IMR-90 (cell line): ENCODE measurements around the gene PIK3C3. TPM values are rescaled to one million over a fixed set of nuclear protein-coding genes. Genes with fewer than 3 reads are reported as not detected.

ENCODE experiments used
- ATAC-seq: fragments of 200-7000 bp; cut with Tn5 transposase; 2 replicates; pipeline ENCODE4 v1.9.1; 2020; ENCODE audit warnings: low read depth, mild to moderate bottlenecking, moderate library complexity
- BruUV-seq: library from RNA; stranded (reverse); fragments of 400-500 nt; replicated peaks from 2 replicates; lab custom pipeline; 2021; lab: Mats Ljungman, UMichigan
- CTCF ChIA-PET: fragments of 300-600 bp; formaldehyde crosslinking; extraction: SDS; loops from one replicate; lab custom pipeline; 2021; ENCODE audit warnings: antibody characterized with exemption; lab: Yijun Ruan, JAX
- POLR2A ChIA-PET: fragments of 300-600 bp; sonication (Branson Sonifier 250); formaldehyde crosslinking; loops from one replicate; lab custom pipeline; 2022; ENCODE audit warnings: antibody characterized with exemption; ENCODE audit not compliant: unreplicated experiment; lab: Charles Lee
- DNase-seq: peaks from one replicate; pipeline ENCODE4 v3.0.0; 2013
- H2AFZ ChIP-seq: replicated peaks from 2 replicates; pipeline ENCODE3; 2013; ENCODE audit warnings: low read length, mild to moderate bottlenecking; ENCODE audit not compliant: poor library complexity
- H2AK5ac ChIP-seq: 2 replicates; pipeline ENCODE4 v1.6.1; 2013; ENCODE audit warnings: low read depth, low read length, inconsistent platforms
- H2AK9ac ChIP-seq: replicated peaks from 2 replicates; pipeline ENCODE3; 2013; ENCODE audit warnings: mild to moderate bottlenecking, low read depth, low read length, moderate library complexity; ENCODE audit not compliant: poor library complexity
- H2BK120ac ChIP-seq: 2 replicates; pipeline ENCODE4 v1.6.1; 2013; ENCODE audit warnings: low read depth, low read length, inconsistent platforms
- H2BK15ac ChIP-seq: 3 replicates; pipeline ENCODE4 v1.6.1; 2013; ENCODE audit warnings: low read depth, low read length, inconsistent platforms
- H2BK20ac ChIP-seq: 2 replicates; pipeline ENCODE4 v1.6.1; 2013; ENCODE audit warnings: low read depth, mild to moderate bottlenecking, inconsistent platforms, low read length, moderate library complexity
- H2BK5ac ChIP-seq: 2 replicates; pipeline ENCODE4 v1.6.1; 2013; ENCODE audit warnings: mild to moderate bottlenecking, low read depth, low read length, inconsistent platforms; ENCODE audit not compliant: poor library complexity, severe bottlenecking
- H3K14ac ChIP-seq: replicated peaks from 2 replicates; pipeline ENCODE4 v1.6.1; 2013; ENCODE audit warnings: low read depth, low read length, inconsistent platforms
- H3K18ac ChIP-seq: 2 replicates; pipeline ENCODE4 v1.6.1; 2013; ENCODE audit warnings: low read depth, low read length, control low read depth
- H3K23ac ChIP-seq: 2 replicates; pipeline ENCODE4 v1.6.1; 2013; ENCODE audit warnings: low read depth, low read length, inconsistent platforms
- H3K27ac ChIP-seq: 2 replicates; pipeline ENCODE4 v1.5.1; 2013; ENCODE audit warnings: mild to moderate bottlenecking, control low read depth, low read length; ENCODE audit not compliant: insufficient read depth
- H3K27me3 ChIP-seq: 2 replicates; pipeline ENCODE4 v1.6.1; 2013; ENCODE audit warnings: low read length; ENCODE audit not compliant: control insufficient read depth, insufficient read depth
- H3K36me3 ChIP-seq: 2 replicates; pipeline ENCODE4 v1.6.1; 2013; ENCODE audit warnings: low read length, mixed read lengths; ENCODE audit not compliant: control insufficient read depth, insufficient read depth
- H3K4ac ChIP-seq: 2 replicates; pipeline ENCODE4 v1.6.1; 2013; ENCODE audit warnings: low read depth, low read length, inconsistent platforms
- H3K4me1 ChIP-seq: 2 replicates; pipeline ENCODE4 v1.6.1; 2013; ENCODE audit warnings: low read length, mixed read lengths; ENCODE audit not compliant: control insufficient read depth, insufficient read depth
- H3K4me2 ChIP-seq: 2 replicates; pipeline ENCODE4 v1.6.1; 2013; ENCODE audit warnings: low read depth, mild to moderate bottlenecking, control low read depth, low read length, moderate library complexity
- H3K4me3 ChIP-seq: 2 replicates; pipeline ENCODE4 v1.5.1; 2013; ENCODE audit warnings: low read depth, mild to moderate bottlenecking, control low read depth, low read length, moderate library complexity; ENCODE audit not compliant: insufficient read depth
- H3K56ac ChIP-seq: 2 replicates; pipeline ENCODE4 v1.6.1; 2013; ENCODE audit warnings: low read length, inconsistent platforms; ENCODE audit not compliant: insufficient read depth; ENCODE audit errors: extremely low read depth
- H3K79me1 ChIP-seq, 2 experiments: 2 replicates each; pipeline ENCODE4 v1.6.1; 2013; ENCODE audit warnings: low read length in 2 of 2, inconsistent platforms in 1 of 2, low read depth in 1 of 2
- H3K9ac ChIP-seq: 2 replicates; pipeline ENCODE4 v1.6.1; 2013; ENCODE audit warnings: low read depth, low read length, control low read depth
- H3K9me1 ChIP-seq: 2 replicates; pipeline ENCODE4 v1.6.1; 2013; ENCODE audit warnings: low read length, inconsistent platforms; ENCODE audit not compliant: insufficient read depth
- H3K9me3 ChIP-seq: 2 replicates; pipeline ENCODE4 v1.6.1; 2013; ENCODE audit warnings: low read length; ENCODE audit not compliant: control insufficient read depth, insufficient read depth
- H4K20me1 ChIP-seq: 2 replicates; pipeline ENCODE4 v1.6.1; 2013; ENCODE audit warnings: low read length, inconsistent platforms; ENCODE audit not compliant: insufficient read depth
- H4K5ac ChIP-seq: 2 replicates; pipeline ENCODE4 v1.6.1; 2013; ENCODE audit warnings: mild to moderate bottlenecking, low read depth, low read length, control low read depth
- H4K8ac ChIP-seq, 2 experiments: 2 replicates each; pipeline ENCODE4 v1.6.1; 2013; ENCODE audit warnings: low read depth in 2 of 2, low read length in 2 of 2, control low read depth in 1 of 2, inconsistent platforms in 1 of 2
- H4K91ac ChIP-seq: 2 replicates; pipeline ENCODE4 v1.6.1; 2013; ENCODE audit warnings: low read depth, low read length, inconsistent platforms; ENCODE audit not compliant: insufficient read depth
- CEBPB ChIP-seq: IDR thresholded peaks from 2 replicates; pipeline ENCODE4 v1.6.1; 2012; ENCODE audit warnings: low read depth, low read length, improper control_type of control experiment
- NFE2L2 ChIP-seq: fragments of 150-350 bp; IDR thresholded peaks from 2 replicates; pipeline ENCODE4 v1.6.1; 2016; ENCODE audit warnings: low read depth, mild to moderate bottlenecking, low read length
- POLR2A ChIP-seq: IDR thresholded peaks from 2 replicates; pipeline ENCODE4 v1.6.1; 2012; ENCODE audit warnings: mild to moderate bottlenecking, low read depth, low read length
- RAD21 ChIP-seq: IDR thresholded peaks from 2 replicates; pipeline ENCODE4 v1.6.1; 2012; ENCODE audit warnings: low read length, improper control_type of control experiment
- RFX5 ChIP-seq: IDR thresholded peaks from 2 replicates; pipeline ENCODE4 v1.8.0; 2012; ENCODE audit warnings: low read depth, mild to moderate bottlenecking, low read length, moderate library complexity
- WGBS, 2 experiments: methylation state at CpG; one replicate each; pipeline versions ENCODE4 v1.1.5 to v1.1.7; 2013; ENCODE audit warnings: missing lambda C conversion rate in 2 of 2; ENCODE audit not compliant: insufficient read length in 1 of 2; ENCODE audit errors: extremely low coverage in 2 of 2; 5-methylcytosine and 5-hydroxymethylcytosine counted together
- dilution Hi-C: fragments of 300-500 bp; cut with HindIII; formaldehyde crosslinking; loops from one replicate; pipeline ENCODE4 v1.14.3; 2018; ENCODE audit warnings: low sequenced_read_pairs; ENCODE audit not compliant: unreplicated experiment
- in situ Hi-C: fragments of 300-500 bp; cut with MboI; formaldehyde crosslinking; loops from 3 replicates; pipeline ENCODE4 v1.14.3; 2019; ENCODE audit warnings: low sequenced_read_pairs, inconsistent platforms, mixed read lengths
- intact Hi-C: fragments of 100-400 bp; cut with micrococcal nuclease; formaldehyde crosslinking; loops from 2 replicates; pipeline ENCODE4 v1.10.0; 2022
- polyA plus RNA-seq, 3 experiments: library from polyadenylated mRNA; depleted of rRNA; stranded (reverse); fragments of >200 nt; gene quantifications; 2 replicates each; pipeline ENCODE4 v1.2.3, GENCODE V29; 2012; ENCODE audit warnings: low replicate concordance in 1 of 3
- total RNA-seq: library from RNA; depleted of rRNA; stranded (reverse); fragments of >200 nt; gene quantifications from 2 replicates; pipeline ENCODE4 v1.2.3, GENCODE V29; 2012

Gene PIK3C3
- total and polyA plus RNA-seq, 2 of the 4 experiments (the other 2 are of a cell fraction): 41.2 to 57.2 TPM

DNA sequence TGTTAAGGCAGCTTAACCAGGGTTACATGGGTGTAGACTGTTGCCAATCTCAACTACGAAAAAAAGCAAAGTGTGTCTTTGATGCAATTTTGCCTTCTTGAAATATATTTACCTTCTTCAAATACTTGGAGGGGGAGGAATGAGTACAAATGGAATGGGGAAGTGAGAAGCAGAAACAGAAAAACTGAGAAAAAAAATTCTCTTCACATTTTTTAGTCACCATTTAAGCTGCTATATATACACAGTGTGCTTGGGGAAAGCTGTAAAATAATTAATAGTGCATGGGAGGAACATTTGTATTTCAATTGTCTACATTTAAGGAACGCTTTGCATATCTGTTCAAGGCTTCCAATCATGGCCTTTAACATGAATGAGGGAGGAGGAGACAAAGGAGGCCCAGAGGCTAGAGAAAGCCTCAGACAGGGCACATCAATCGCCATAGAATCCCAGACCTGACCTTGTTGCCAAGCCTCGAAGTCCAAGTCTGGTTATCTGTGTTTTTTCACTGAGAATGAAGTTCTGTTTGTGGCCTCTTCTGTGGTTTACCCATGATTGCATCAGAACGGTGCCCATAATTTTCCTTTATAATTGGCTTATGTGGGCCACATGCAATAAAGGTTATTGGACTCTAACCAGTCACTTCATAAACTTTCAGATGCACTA, 158.6 kb downstream of the PIK3C3 start:
- in situ Hi-C loops (loop anchor here (10.0 to 25.0 kb wide), 2 partner anchors 1161 to 1474 kb away; partner anchors contain the start of gene SYT4), intact Hi-C loops (loop anchor here (1.0 to 5.0 kb wide), 4 partner anchors 61 to 1474 kb away; no protein-coding TSS in a partner anchor), dilution Hi-C loops (no loop called here)
- ChIA-PET CTCF (interaction anchor here (0.6 to 2.9 kb wide), 33 partner anchors 8 to 1506 kb away, joined by 3 to 43 read pairs (median 5); no protein-coding TSS in a partner anchor), POLR2A (no interaction called here)
- H2BK15ac ChIP-seq: no peak overlapping the region
- H4K5ac ChIP-seq: peak overlapping the region; percentile 89
- no peaks in the 10 kb centered on the region for H3K79me1 ChIP-seq
- no CpG with 5 or more reads among the region's 5 CpGs for WGBS, 2 experiments
- no peaks in the 10 kb centered on the region for H3K36me3 ChIP-seq
- BruUV-seq: no TSS peak
- peak overlapping the region; percentile 28; the same call in 1 of the 2 replicates for H3K9ac ChIP-seq
- no peak overlapping the region for H3K23ac ChIP-seq
- H4K91ac ChIP-seq: peak overlapping the region; percentile 79; the same call in 1 of the 2 replicates
- no peak overlapping the region; the same call in 1 of the 2 replicates for H2BK20ac ChIP-seq
- H3K9me1 ChIP-seq: no peaks in the 10 kb centered on the region
- H2AK5ac ChIP-seq: peak overlapping the region; percentile 27; the same call in 1 of the 2 replicates
- no peak overlapping the region for H2BK5ac ChIP-seq
- DNase-seq: peak; percentile 39
- H4K20me1 ChIP-seq: no peaks in the 10 kb centered on the region
- H3K27me3 ChIP-seq: no peaks in the 10 kb centered on the region
- H3K27ac ChIP-seq: peak overlapping the region; percentile 58; the same call in 1 of the 2 replicates
- peak; percentile 53 for ATAC-seq
- no peak overlapping the region for H3K4me2 ChIP-seq
- peak overlapping the region; percentile 78 for H2AFZ ChIP-seq
- H3K18ac ChIP-seq: peak overlapping the region; percentile 84
- H3K4me1 ChIP-seq: peaks cover 4% of the 10 kb centered on the region
- 0 out of 2 replicates have a peak overlapping the region, but pooled peaks have one; percentile 17 for H3K56ac ChIP-seq
- TF ChIP-seq RFX5: no peak
- TF ChIP-seq POLR2A: no peak
- TF ChIP-seq RAD21: no peak
- peak; percentile 82 for TF ChIP-seq CEBPB
- no peak for TF ChIP-seq NFE2L2
- no peak overlapping the region for H2AK9ac ChIP-seq
- H3K9me3 ChIP-seq: no peaks in the 10 kb centered on the region
- no peak overlapping the region for H3K4me3 ChIP-seq
- 0 out of 2 replicates have a peak overlapping the region, but pooled peaks have one; percentile 60 for H3K14ac ChIP-seq
- H3K4ac ChIP-seq: peak overlapping the region; percentile 72
- H4K8ac ChIP-seq: peak overlapping the region; percentile 79 to 92; a peak in 3 of 4 replicates
- H2BK120ac ChIP-seq: peak overlapping the region; percentile 76
